Neural cell (in vitro differentiated cells): ENCODE results near the gene PTPRB. TPM values are rescaled to one million over a fixed set of nuclear protein-coding genes. Genes with fewer than 3 reads are reported as not detected.

Experiments
- H2AFZ ChIP-seq: fragments of 200-600, 300-800 bp; sonication (generic), shearing (Covaris generic); 2 replicates; pipeline ENCODE4 v1.6.0; 2014; ENCODE audit warnings: low read depth, mild to moderate bottlenecking, antibody characterized with exemption, low read length, moderate library complexity
- H3F3A ChIP-seq: fragments of 200-600 bp; shearing (Covaris generic); 2 replicates; pipeline ENCODE4 v1.6.1; 2016; ENCODE audit warnings: mild to moderate bottlenecking, moderate library complexity, mixed read lengths, antibody characterized with exemption, low read length; ENCODE audit not compliant: insufficient read depth, poor library complexity, severe bottlenecking
- H3K27ac ChIP-seq: fragments of 200-600, 300-800 bp; sonication (generic), shearing (Covaris generic); 2 replicates; pipeline ENCODE4 v1.5.1; 2014; ENCODE audit warnings: mild to moderate bottlenecking, low read length, moderate library complexity
- H3K27me3 ChIP-seq: fragments of 300-800, 200-600 bp; sonication (generic), shearing (Covaris generic); 2 replicates; pipeline ENCODE4 v1.6.0; 2014; ENCODE audit warnings: mild to moderate bottlenecking, low read depth, low read length, moderate library complexity; ENCODE audit not compliant: insufficient read depth
- H3K36me3 ChIP-seq: fragments of 300-800, 200-600 bp; sonication (generic), shearing (Covaris generic); 2 replicates; pipeline ENCODE4 v1.5.1; 2014; ENCODE audit warnings: mild to moderate bottlenecking, antibody characterized with exemption, low read length, moderate library complexity; ENCODE audit not compliant: insufficient read depth
- H3K4me2 ChIP-seq: fragments of 300-800, 200-600 bp; sonication (generic), shearing (Covaris generic); 2 replicates; pipeline ENCODE4 v1.6.0; 2014; ENCODE audit warnings: mild to moderate bottlenecking, low read length
- H3K4me3 ChIP-seq: fragments of 300-800, 200-600 bp; sonication (generic), shearing (Covaris generic); 2 replicates; pipeline ENCODE4 v1.5.1; 2014; ENCODE audit warnings: mild to moderate bottlenecking, low read length, moderate library complexity
- H3K79me2 ChIP-seq: fragments of 200-600 bp; shearing (Covaris generic); replicated peaks from 2 replicates; pipeline ENCODE4 v1.6.0; 2014; ENCODE audit warnings: mild to moderate bottlenecking, low read length, moderate library complexity; ENCODE audit not compliant: insufficient read depth
- H3K9ac ChIP-seq: fragments of 300-800, 200-600 bp; sonication (generic), shearing (Covaris generic); 2 replicates; pipeline ENCODE4 v1.6.1; 2016; ENCODE audit warnings: mild to moderate bottlenecking, low read length, mixed read lengths
- H3K9me2 ChIP-seq: fragments of 200-600 bp; shearing (Covaris generic); 2 replicates; pipeline ENCODE4 v1.6.1; 2016; ENCODE audit warnings: mild to moderate bottlenecking, low read length, mixed read lengths; ENCODE audit not compliant: insufficient read depth
- H3K9me3 ChIP-seq: fragments of 200-600, 300-800 bp; sonication (generic), shearing (Covaris generic); 2 replicates; pipeline ENCODE4 v1.6.1; 2016; ENCODE audit warnings: mild to moderate bottlenecking, mixed run types, low read length, moderate library complexity, mixed read lengths
- H4K20me1 ChIP-seq: fragments of 200-600 bp; shearing (Covaris generic); 2 replicates; pipeline ENCODE4 v1.6.1; 2016; ENCODE audit warnings: mild to moderate bottlenecking, mixed run types; ENCODE audit not compliant: insufficient read depth
- CTCF ChIP-seq: fragments of 450-650 bp; IDR thresholded peaks from 2 replicates; pipeline ENCODE4 v1.5.1; 2014; ENCODE audit warnings: antibody characterized with exemption, mild to moderate bottlenecking, moderate library complexity; ENCODE audit not compliant: poor library complexity, severe bottlenecking
- EP300 ChIP-seq: fragments of 450-650 bp; conservative IDR thresholded peaks from 2 replicates; pipeline ENCODE4 v1.6.1; 2014; ENCODE audit warnings: antibody characterized with exemption, mild to moderate bottlenecking, moderate library complexity; ENCODE audit not compliant: poor library complexity, severe bottlenecking
- EZH2 ChIP-seq: fragments of 200-600, 300-800 bp; shearing (Covaris generic), sonication (generic); IDR thresholded peaks from 2 replicates; pipeline ENCODE4 v1.6.1; 2014; ENCODE audit warnings: antibody characterized with exemption, low read length, borderline replicate concordance, mild to moderate bottlenecking; ENCODE audit not compliant: insufficient read depth, poor library complexity, severe bottlenecking
- MXI1 ChIP-seq: fragments of 450-650 bp; conservative IDR thresholded peaks from 2 replicates; pipeline ENCODE4 v1.6.1; 2014; ENCODE audit warnings: antibody characterized with exemption, mild to moderate bottlenecking; ENCODE audit not compliant: poor library complexity, severe bottlenecking
- POLR2AphosphoS5 ChIP-seq: IDR thresholded peaks from 2 replicates; pipeline ENCODE4 v1.6.1; 2012
- RAD21 ChIP-seq: fragments of 450-650 bp; conservative IDR thresholded peaks from 2 replicates; pipeline ENCODE4 v1.6.1; 2014; ENCODE audit warnings: antibody characterized with exemption, mild to moderate bottlenecking, moderate library complexity
- REST ChIP-seq: IDR thresholded peaks from 2 replicates; pipeline ENCODE4 v1.6.1; 2012; ENCODE audit warnings: borderline replicate concordance
- SMC3 ChIP-seq: fragments of 450-650 bp; conservative IDR thresholded peaks from 2 replicates; pipeline ENCODE4 v1.6.1; 2014; ENCODE audit warnings: antibody characterized with exemption, mild to moderate bottlenecking, moderate library complexity; ENCODE audit not compliant: poor library complexity
- TAF1 ChIP-seq: IDR thresholded peaks from 2 replicates; pipeline ENCODE4 v1.6.1; 2012; ENCODE audit warnings: low read depth
- polyA plus RNA-seq: library from polyadenylated mRNA; depleted of rRNA; stranded (reverse); fragments of >200 nt; gene quantifications from 2 replicates; pipeline ENCODE4 v1.2.3, GENCODE V29; 2014

Gene PTPRB
- polyA plus RNA-seq, 1 donor from 2014 or later, result 0.26 TPM

- Histone ChIP-seq H3K79me2 (no peaks in the 10 kb centered on the region), H3F3A (no peaks in the 10 kb centered on the region), H3K4me3 (no peak overlapping the region), H3K27ac (no peak overlapping the region), H3K9me3 (no peaks in the 10 kb centered on the region), H3K9ac (no peak overlapping the region), H2AFZ (no peak overlapping the region), H4K20me1 (no peaks in the 10 kb centered on the region), H3K27me3 (no peaks in the 10 kb centered on the region), H3K36me3 (no peaks in the 10 kb centered on the region), H3K9me2 (no peaks in the 10 kb centered on the region), H3K4me2 (no peak overlapping the region)
- TF ChIP-seq TAF1, result no peak
- no peak for TF ChIP-seq EP300
- TF ChIP-seq CTCF, result no peak
- TF ChIP-seq REST, result no peak
- TF ChIP-seq RAD21, result no peak
- TF ChIP-seq POLR2AphosphoS5, result no peak
- no peak for TF ChIP-seq EZH2
- no peak for TF ChIP-seq SMC3
- no peak for TF ChIP-seq MXI1
Observed at GRCh38 chr12:70571705-70572268, 65.4 kb downstream of the PTPRB start.

GRCh38 chr12:70571029-70571428 lies 66.2 kb downstream of the PTPRB start:
- H4K20me1 ChIP-seq, result no peaks in the 10 kb centered on the region
- H3K9me2 ChIP-seq, result no peaks in the 10 kb centered on the region
- no peak overlapping the region for H3K9ac ChIP-seq
- no peak for TF ChIP-seq TAF1
- TF ChIP-seq EZH2, result no peak
- TF ChIP-seq CTCF, result no peak
- TF ChIP-seq POLR2AphosphoS5, result no peak
- no peak for TF ChIP-seq RAD21
- TF ChIP-seq EP300, result no peak
- TF ChIP-seq MXI1, result no peak
- TF ChIP-seq SMC3, result no peak
- no peak for TF ChIP-seq REST
- no peak overlapping the region for H3K4me2 ChIP-seq
- no peak overlapping the region for H3K27ac ChIP-seq
- no peaks in the 10 kb centered on the region for H3K9me3 ChIP-seq
- H3K36me3 ChIP-seq, result no peaks in the 10 kb centered on the region
- H2AFZ ChIP-seq, result no peak overlapping the region
- H3K79me2 ChIP-seq, result no peaks in the 10 kb centered on the region
- no peak overlapping the region for H3K4me3 ChIP-seq
- H3K27me3 ChIP-seq, result no peaks in the 10 kb centered on the region
- no peaks in the 10 kb centered on the region for H3F3A ChIP-seq
